Uterus (tissue), 2 donors: ENCODE data around the gene KCND2.

Experiments used
- CTCF ChIP-seq, 4 experiments: fragments of 200-600 bp in 2 of 4; fragments of 450-650 bp in 2 of 4; sonication (generic) in 2 of 4; IDR thresholded peaks; one replicate each; pipeline ENCODE4 v1.5.1; 2016 to 2019; ENCODE audit warnings: antibody characterized with exemption in 4 of 4, mild to moderate bottlenecking in 2 of 4, moderate library complexity in 1 of 4
- POLR2A ChIP-seq, 2 donors: fragments of 450-650 bp; IDR thresholded peaks; one replicate each; pipeline ENCODE4 v1.6.1; 2016; ENCODE audit warnings: antibody characterized with exemption in 2 of 2, mild to moderate bottlenecking in 1 of 2, moderate library complexity in 1 of 2

DNA sequence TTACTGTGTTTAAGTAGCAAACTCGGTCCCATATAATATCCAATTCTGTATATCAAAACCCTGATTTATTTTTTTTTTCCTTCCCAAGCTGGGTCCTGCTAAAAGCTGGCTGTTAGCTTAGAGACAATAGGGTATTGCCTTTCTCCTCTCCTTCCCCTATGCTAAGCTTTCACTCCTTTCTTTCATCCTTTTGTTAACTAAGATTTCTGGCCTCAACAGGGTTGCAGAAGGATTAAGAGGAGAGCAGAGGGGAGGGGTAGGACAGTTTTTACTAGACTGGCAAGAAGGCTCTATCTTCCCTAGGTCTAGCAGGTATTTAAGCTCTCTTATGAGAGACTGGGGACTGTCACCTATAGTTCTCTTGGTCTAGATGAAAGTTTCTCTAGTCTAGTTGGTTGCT is 229.2 kb downstream of the KCND2 start:
- TF ChIP-seq CTCF (IDR thresholded peaks at IDR 0.05) (no peak), POLR2A (IDR thresholded peaks at IDR 0.05) (no peak)
